Activated CD4-positive, CD25-positive, alpha-beta regulatory T cell treated with anti-CD3 and anti-CD28 coated beads, Interleukin-2, amount 50 U/mL, for 24 hours (primary cell): ENCODE results near the gene HYAL3.
"Not testable (repeated sequence)": the region's sequence is repeated elsewhere in the genome, so short reads cannot be mapped to it uniquely, and the experiment has no call there.

ENCODE experiments used
- ATAC-seq, 2 donors: fragments of 150-1000 bp; cut with Tn5 transposase; one replicate each; pipeline ENCODE4 v1.10.0; 2021; ENCODE audit warnings: mild to moderate bottlenecking in 1 of 2, moderate library complexity in 1 of 2

HYAL3 gene

GRCh38 chr3:50268703-50269451 is 30.3 kb downstream of the HYAL3 start, which contains the start of gene SEMA3B:
Gene SEMA3B (plus strand): TSS chr3:50269147. CDS start chr3:50269241, 94 bp downstream.
- no peak for ATAC-seq

- no peak for ATAC-seq
Measured at GRCh38 chr3:50268276-50268675, 30.9 kb downstream of the HYAL3 start.

GRCh38 chr3:50267280-50267913 is 31.8 kb downstream of the HYAL3 start:
- no peak for ATAC-seq

GRCh38 chr3:50266836-50267235 is 32.4 kb downstream of the HYAL3 start:
- ATAC-seq: no peak

- ATAC-seq: no peak
Measured at GRCh38 chr3:50266017-50266416, 33.2 kb downstream of the HYAL3 start.

GRCh38 chr3:50265571-50265970 is 33.6 kb downstream of the HYAL3 start:
- ATAC-seq: no peak

GRCh38 chr3:50264964-50265485 is 34.2 kb downstream of the HYAL3 start:
- ATAC-seq: no peak

- ATAC-seq: no peak
Measured at GRCh38 chr3:50264383-50264963, 34.7 kb downstream of the HYAL3 start.

GRCh38 chr3:50263478-50264382 is 35.5 kb downstream of the HYAL3 start:
- no peak for ATAC-seq

GRCh38 chr3:50262778-50263177 is 36.4 kb downstream of the HYAL3 start:
- no peak for ATAC-seq

GRCh38 chr3:50262200-50262599 is 37.0 kb downstream of the HYAL3 start:
- ATAC-seq: not testable (repeated sequence)

GRCh38 chr3:50261505-50261904 is 37.7 kb downstream of the HYAL3 start:
- ATAC-seq: no peak

GRCh38 chr3:50260942-50261441 is 38.2 kb downstream of the HYAL3 start:
- no peak for ATAC-seq

GRCh38 chr3:50260027-50260941 is 38.9 kb downstream of the HYAL3 start:
- ATAC-seq: peak; percentile 96 to 98

- peak; percentile 7 to 8 for ATAC-seq
Measured at GRCh38 chr3:50259432-50260026, 39.7 kb downstream of the HYAL3 start.

GRCh38 chr3:50258979-50259378 is 40.2 kb downstream of the HYAL3 start:
- ATAC-seq: no peak

GRCh38 chr3:50258029-50258680 is 41.0 kb downstream of the HYAL3 start:
- no peak for ATAC-seq

GRCh38 chr3:50256978-50257890 is 42.0 kb downstream of the HYAL3 start:
- ATAC-seq: no peak

- no peak for ATAC-seq
Measured at GRCh38 chr3:50255251-50255615, 44.0 kb downstream of the HYAL3 start.
